Progenitor cell of endocrine pancreas (in vitro differentiated cells): ENCODE measurements around the gene C4orf54. TPM values are rescaled to one million over a fixed set of nuclear protein-coding genes. Genes with fewer than 3 reads are reported as not detected.
A peak's percentile ranks its signal among the peaks of the same experiment; 100 is the strongest.

Experiments used
- DNase-seq: peaks from one replicate; pipeline ENCODE4 v3.0.0; 2021; ENCODE audit warnings: low spot score; ENCODE audit not compliant: unreplicated experiment
- H3K27ac Mint-ChIP-seq: 2 replicates; pipeline ENCODE4 v1.8.0; 2021; ENCODE audit warnings: mild to moderate bottlenecking, moderate library complexity, mixed read lengths
- H3K27me3 Mint-ChIP-seq: 2 replicates; pipeline ENCODE4 v1.8.0; 2021; ENCODE audit warnings: mixed read lengths
- H3K36me3 Mint-ChIP-seq: 2 replicates; pipeline ENCODE4 v1.8.0; 2022; ENCODE audit warnings: mixed read lengths; ENCODE audit not compliant: insufficient read depth
- H3K4me1 Mint-ChIP-seq: 2 replicates; pipeline ENCODE4 v1.8.0; 2021; ENCODE audit warnings: low read depth, mixed read lengths
- H3K4me3 Mint-ChIP-seq: 2 replicates; pipeline ENCODE4 v1.8.0; 2021; ENCODE audit warnings: low read depth, mild to moderate bottlenecking, moderate library complexity, mixed read lengths
- H3K9me3 Mint-ChIP-seq: 2 replicates; pipeline ENCODE4 v1.8.0; 2021; ENCODE audit warnings: low read depth, mixed read lengths
- CTCF ChIP-seq: fragments of 200-600 bp; sonication (generic); IDR thresholded peaks from one replicate; pipeline ENCODE4 v1.5.0; 2021; ENCODE audit warnings: antibody characterized with exemption, mild to moderate bottlenecking; ENCODE audit not compliant: unreplicated experiment
- total RNA-seq: library from RNA; stranded (reverse); gene quantifications from 2 replicates; pipeline ENCODE4 v1.2.1, GENCODE V29; 2021

The C4orf54 gene
- total RNA-seq, 1 donor from 2014 or later = not detected

DNA sequence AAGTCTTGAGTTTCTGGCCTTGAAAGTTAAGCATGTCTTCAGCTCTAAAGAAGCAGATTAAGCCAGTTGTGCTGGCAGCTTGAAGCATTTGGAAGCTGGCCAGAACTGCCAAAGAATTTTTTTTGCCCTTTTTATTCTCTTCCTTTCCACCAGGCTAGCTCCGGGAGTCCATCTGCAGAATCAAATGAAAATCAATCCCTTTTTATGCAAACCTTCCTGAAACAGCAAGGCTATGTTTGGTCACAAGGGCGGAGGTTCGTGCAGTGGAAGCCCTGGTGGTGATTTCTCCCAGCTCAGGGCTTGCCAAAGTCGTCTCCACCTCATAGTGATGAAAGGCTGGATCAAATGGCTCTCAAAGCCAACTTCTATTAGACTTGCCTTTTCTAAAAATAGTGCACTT, 21.6 kb upstream of the C4orf54 start:
- Mint-ChIP-seq H3K9me3 (peaks cover 8% of the 10 kb centered on the region), H3K27me3 (no peaks in the 10 kb centered on the region), H3K4me3 (no peak overlapping the region), H3K27ac (no peak overlapping the region), H3K36me3 (no peaks in the 10 kb centered on the region), H3K4me1 (peaks cover 3% of the 10 kb centered on the region)
- DNase-seq = no peak
- TF ChIP-seq CTCF = no peak

GRCh38 chr4:99677161-99677560, 19.5 kb upstream of the C4orf54 start:
- Mint-ChIP-seq H3K9me3 (peaks cover 25% of the 10 kb centered on the region), H3K4me3 (no peak overlapping the region), H3K27me3 (no peaks in the 10 kb centered on the region), H3K4me1 (peaks cover 3% of the 10 kb centered on the region), H3K36me3 (peaks cover 8% of the 10 kb centered on the region), H3K27ac (no peak overlapping the region)
- no peak for DNase-seq
- no peak for TF ChIP-seq CTCF

DNA sequence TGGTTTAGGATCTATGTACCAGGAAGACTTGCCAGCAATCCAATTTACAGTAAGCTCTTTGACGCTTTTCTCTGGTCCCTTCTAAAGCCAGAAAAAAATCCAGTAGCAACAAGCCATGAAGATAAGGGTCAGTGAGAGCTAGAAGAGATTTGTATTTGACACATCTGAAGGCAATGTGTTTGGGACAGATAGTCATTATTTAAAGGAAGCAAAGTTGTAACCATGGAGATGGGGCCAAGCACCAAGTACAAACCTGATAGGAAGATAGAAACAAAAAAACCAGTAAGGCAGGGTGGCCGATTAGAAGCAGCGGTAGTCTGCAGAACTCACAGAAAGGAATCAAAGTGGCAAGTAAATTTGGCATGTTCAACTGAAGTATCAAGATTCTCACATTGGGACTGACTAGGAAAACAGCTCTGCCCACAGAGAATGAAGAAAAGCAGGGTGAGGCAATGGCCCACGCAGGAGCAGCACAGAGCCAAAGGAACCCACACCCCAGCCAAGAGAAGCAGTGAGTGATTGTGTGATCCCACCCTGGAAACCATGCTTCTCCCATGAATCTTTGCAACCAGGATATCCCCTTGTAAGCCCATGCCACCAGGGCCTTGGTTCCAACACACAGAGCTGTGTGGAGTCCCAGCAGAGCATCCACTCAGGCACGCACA, 12.9 kb upstream of the C4orf54 start:
- Mint-ChIP-seq H3K4me1 (peaks cover 7% of the 10 kb centered on the region), H3K4me3 (no peak overlapping the region), H3K27ac (no peak overlapping the region), H3K27me3 (no peaks in the 10 kb centered on the region), H3K9me3 (peaks cover 29% of the 10 kb centered on the region), H3K36me3 (peaks cover 8% of the 10 kb centered on the region)
- no peak for DNase-seq
- TF ChIP-seq CTCF = no peak

DNA sequence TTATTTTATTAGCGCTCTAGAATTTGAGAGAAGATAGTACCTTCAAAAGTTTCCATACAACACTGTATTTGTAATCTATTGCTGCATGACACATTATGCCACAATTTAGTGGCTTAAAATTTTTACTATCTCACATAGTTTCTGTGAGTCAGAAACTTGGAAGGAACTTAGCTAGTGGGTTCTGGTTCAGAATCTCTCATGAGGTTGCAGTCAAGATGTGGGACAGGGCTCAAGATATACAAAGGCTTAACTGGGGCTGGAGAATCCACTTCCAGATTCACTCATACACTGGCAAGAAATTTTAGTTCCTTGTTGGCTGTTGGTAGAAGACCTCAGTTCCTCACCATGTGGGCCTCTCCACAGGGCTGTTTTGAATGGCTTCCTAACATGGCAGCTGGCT, 11.5 kb upstream of the C4orf54 start:
- H3K27me3 Mint-ChIP-seq = no peaks in the 10 kb centered on the region

GRCh38 chr4:99668472-99668871, 10.8 kb upstream of the C4orf54 start:
- Mint-ChIP-seq H3K27me3 (no peaks in the 10 kb centered on the region), H3K36me3 (peaks cover 8% of the 10 kb centered on the region), H3K4me3 (no peak overlapping the region), H3K27ac (peak overlapping the region; percentile 49), H3K9me3 (peaks cover 18% of the 10 kb centered on the region), H3K4me1 (peaks cover 18% of the 10 kb centered on the region)
- DNase-seq = no peak
- no peak for TF ChIP-seq CTCF

More for the DNA sequence above, 11.5 kb upstream of the C4orf54 start:
- Mint-ChIP-seq H3K27ac (no peak overlapping the region), H3K36me3 (peaks cover 8% of the 10 kb centered on the region), H3K9me3 (peaks cover 20% of the 10 kb centered on the region), H3K4me3 (no peak overlapping the region), H3K4me1 (peaks cover 18% of the 10 kb centered on the region)
- TF ChIP-seq CTCF = no peak
- no peak for DNase-seq
